ENCODE results near the gene FBH1.
"Not testable (repeated sequence)": the region's sequence is repeated elsewhere in the genome, so short reads cannot be mapped to it uniquely, and the experiment has no call there.

Gene FBH1

DNA sequence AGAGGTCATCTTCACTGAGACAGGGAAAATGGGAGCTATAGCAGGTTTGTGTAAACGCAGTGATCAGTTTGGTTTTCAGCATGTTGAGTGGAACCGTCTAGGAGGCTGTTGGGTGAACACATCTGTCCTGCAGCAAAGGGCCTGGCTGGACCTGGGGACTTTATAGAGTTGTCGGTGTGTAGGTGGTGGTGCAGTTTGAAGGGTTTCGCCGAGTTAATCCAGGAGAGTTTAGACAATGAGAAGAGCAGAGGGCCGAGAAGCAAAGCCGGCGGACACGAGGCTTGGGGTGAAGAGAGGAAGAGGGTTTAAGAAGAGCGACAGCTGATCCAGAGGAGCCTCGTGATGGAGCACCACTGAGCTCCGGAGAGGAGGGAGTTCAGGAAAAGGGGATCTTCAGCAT, 48.2 kb downstream of the FBH1 start:
- DNase-seq, result no peak

DNA sequence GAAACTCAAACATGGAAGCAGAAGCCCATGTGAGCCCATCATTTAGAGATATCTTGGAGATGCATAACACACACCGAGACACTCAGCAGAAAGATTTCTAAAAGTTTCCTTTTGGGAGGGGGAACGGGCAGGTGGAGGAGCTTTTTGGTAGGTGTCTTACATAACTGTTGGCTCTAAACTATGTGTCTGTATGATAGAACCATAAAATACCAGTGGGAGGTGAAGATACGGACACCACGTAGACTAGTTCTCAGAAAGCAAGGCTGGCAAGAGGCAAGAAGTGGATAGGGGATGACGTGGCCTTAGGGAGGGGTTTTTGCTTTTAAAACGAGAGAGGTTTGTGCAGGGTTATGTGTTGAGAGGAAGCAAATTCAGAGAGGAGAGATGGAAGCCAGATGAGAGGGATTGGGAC, 50.8 kb downstream of the FBH1 start:
- DNase-seq, result no peak

DNA sequence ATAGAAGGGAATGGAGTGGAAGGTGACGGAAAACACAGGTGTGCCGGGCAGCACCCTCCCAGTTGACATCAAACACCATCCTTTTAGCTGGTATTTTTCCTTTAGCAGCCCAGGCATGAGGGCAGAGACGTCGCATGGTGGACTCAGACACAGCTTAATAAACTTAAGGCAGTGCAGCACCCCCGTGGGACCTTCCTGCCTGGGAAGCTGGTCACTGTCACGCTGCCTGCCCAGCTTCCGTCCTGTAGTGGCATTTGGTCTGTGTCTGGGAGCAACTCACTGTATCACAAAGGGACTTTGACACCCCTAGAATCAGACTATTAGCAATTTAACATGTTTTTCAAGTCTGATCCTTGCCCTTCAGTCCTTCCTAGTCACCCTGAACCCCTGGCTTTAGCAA, 51.5 kb downstream of the FBH1 start:
- DNase-seq, result no peak

DNA sequence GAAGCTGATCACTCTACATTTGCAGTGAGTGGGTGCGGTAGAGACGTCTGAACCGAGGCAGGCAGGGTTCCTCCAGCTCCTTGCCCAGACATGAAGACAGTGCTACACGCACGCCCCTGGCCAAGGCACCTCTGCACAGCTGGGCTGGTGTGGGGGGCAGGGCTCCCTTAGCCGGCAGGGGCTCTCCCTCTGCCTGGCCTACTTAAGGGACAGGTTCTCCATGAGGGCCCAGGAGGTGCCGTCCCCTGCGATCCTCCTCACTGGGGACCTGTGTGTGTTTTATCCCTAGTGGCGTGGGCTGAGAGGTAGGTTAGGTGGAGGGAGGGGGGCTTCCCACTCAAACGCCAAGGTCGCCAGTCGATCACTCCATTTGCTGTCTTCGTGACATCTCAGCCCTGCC, 52.0 kb downstream of the FBH1 start:
- no peak for DNase-seq

DNA sequence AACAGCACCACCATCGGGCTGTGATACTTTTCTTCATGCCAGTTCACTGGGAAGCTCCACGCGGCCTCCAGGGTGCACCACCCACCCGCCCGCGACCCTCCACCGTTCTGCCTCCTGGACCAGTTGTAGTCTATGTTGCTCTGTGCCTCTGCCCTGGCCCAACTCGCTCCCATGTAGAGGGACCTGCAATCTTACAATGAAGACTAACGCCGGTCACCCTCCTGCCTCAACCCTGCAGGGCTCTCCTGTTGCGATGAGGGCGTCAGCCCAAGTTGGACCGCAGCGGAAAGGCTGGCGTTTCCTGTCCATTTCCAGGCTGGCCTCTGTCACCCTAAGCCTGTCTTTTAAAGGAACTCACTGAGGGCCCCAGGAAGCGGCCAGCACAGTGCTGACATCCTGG, 52.4 kb downstream of the FBH1 start:
- DNase-seq, result peak in 17 of 51 donors; percentile 10 to 48 (median 17)

DNA sequence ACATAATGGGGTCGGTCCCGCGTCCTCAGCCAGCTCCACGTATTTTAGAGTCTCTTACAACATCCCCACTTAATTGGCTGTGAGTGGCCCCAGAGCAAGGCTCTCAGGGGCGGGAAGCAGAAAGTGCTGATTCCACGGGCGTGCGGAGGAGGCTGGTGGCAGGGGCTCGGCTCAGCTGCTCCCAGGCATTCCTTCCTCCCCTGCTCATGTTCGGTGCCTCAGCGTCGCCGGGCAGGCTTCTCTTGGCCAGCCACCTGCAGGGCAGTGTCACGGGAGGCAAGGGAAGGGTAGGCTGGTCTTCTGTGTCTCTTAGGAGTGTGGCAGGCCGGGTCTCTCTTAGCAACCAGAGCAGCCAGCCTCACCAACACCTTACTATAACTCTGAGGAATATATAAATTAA, 53.5 kb downstream of the FBH1 start:
- peak in 6 of 51 donors; percentile 11 to 30 (median 16) for DNase-seq

DNA sequence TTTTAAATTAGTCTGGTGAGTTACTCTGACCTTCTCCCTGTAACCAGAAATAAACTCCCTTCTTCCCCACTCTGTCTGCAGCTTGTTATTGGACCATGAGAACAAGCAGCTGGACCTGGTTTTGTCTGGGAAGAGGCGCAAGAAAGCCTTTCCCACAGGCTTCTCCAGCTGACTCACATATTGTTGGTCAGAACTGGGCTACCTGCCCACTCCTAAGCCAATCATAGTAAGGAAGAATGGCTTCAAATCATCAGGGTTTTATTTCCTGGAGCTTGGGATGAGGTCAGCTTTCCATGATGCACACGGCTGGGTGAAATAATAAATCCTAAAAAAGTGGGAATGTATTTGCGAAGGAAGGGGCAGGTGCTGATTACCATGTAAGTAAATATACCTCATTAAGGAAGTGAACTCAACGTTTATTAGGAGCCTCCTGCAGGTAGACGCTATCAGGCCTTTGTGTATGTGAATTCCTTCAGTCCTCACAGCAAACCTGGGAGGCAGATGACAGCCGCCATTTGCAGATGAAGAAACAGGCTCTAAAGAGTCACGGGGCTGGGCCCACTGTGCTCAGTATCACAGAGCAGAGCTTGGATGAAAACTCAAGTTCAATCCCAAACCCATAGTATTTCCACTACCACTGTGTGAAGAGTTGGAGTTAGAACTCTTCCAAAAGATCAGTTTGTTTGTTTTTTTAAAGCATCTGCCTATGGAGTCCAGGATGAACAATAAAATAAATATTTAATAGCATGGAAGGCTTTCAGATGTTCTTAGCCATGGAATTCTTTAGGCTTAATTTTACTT, 54.5 kb downstream of the FBH1 start:
- DNase-seq, result peak in 18 of 51 donors; percentile 12 to 73 (median 32)

DNA sequence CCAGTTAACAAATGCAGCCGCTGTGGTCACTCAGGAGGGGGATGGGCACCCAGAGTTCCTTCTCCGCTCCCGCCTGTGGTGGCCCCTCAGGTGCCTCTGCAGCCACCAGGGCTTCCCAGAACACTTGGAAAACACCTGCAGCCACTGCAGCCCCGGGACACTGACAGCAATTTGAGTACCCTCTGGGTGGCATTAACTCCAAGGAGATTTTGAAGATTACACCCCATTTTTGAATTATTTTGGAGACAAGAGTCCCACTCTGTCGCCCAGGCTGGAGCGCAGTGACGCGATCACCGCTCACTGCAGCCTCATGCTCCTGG, 55.1 kb downstream of the FBH1 start:
- no peak for DNase-seq

DNA sequence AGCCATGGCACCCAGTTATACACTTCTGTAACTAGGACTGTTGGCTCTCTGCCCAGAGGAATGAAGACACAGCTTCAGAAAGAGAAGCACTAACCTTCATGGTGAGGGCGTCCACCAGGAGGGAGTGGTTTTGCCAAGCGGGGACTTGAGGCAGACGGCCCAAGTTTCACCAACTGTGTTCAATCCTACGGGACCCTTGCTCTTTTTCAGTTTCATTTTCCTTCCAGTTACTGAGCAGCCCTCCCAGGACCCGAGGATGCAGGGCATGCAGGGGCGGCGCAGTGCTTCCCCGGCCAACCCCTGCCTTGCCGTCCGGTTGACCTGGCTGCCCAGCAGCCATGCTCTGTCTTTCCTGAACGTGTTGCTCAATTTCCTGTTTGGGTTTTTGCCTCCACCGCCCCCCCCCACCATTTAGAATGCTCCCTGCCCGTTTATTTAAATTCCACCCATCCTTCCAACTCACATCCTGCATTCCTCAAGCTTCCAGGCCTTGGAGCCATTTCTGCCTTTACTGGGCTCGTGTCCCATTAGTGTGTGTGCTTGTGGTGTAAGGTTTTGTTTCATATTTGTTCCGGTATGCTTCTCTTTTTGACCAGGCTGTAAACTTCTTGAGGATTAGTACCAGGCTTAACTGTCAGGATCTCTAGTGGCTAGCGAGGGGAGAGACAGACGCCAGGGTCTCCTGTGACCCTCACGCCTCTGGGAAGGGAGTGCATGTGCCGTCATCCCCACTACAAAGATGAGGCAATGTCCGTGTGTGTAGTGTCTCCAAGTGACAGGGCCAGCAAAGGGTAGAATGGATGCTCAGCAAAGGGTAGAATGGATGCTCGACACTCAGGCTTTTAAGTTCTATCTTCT, 55.7 kb downstream of the FBH1 start:
- peak in 7 of 51 donors; percentile 8 to 37 (median 13) for DNase-seq

DNA sequence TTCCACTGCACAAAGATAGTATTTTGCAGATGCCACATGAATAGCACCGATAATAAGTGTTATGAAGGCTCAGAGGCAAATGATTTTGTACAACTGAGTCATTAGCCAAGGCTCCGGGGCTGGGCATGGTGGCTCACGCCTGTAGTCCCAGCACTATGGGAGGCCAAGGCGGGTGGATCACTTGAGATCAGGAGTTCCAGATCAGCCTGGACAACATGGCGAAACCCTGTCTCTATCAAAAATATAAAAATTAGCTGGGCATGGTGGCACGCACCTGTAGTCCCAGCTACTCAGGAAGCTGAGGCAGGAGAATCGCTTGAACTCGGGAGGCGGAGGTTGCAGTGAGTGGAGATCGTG, 56.4 kb downstream of the FBH1 start:
- DNase-seq, result not testable (repeated sequence)

DNA sequence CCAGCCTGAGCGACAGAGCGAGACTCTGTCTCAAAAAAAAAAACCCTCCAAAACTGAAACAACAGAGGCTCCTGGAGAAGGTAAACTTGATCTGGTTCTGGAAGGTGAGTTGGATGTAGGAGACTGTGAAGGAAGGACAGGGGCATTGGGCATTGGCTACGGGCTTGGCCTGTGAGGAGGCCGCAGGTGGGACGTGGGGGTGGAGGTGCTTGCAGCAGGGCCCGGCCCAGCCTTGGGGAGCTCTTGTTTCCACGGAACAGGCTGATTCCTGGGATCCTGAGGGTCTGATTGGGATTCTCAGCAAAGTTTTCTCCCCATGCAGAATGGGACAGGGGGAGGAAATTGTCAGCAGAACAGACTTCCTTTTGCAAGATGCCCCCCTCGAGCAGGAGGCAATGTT, 56.7 kb downstream of the FBH1 start:
- DNase-seq, result no peak

DNA sequence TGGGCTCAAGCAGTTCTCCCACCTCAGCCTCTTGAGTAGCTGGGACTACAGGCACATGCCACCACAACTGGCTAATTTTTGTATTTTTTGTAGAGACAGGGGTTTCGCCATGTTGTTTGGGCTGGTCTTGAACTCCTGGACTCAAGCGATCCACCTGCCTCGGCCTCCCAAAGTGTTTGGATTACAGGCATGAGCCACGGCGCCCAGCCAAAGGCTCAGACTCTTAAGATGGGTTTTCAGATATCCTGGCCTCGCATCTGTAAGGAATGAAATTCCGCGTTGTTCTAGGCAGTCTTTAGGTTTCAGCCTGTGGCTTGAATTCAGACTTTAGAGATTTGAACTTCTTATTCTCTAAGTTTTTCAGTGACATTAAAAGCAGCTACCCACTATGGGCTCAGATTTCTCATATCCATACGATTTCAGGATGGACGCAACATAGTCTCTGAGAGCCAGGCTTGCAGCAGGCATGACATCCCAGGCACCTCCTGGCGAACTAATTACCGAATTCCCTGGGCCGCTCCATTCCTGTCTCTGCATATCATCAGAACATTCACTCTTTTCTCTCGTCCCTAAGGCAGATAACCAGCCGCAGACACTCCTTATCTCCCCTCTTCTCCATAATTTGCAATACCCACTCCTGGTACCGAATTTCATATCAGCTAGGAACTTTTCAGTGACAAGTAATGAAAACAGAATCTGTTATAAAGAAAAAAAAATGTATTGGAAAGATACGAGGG, 57.6 kb downstream of the FBH1 start:
- no peak for DNase-seq

DNA sequence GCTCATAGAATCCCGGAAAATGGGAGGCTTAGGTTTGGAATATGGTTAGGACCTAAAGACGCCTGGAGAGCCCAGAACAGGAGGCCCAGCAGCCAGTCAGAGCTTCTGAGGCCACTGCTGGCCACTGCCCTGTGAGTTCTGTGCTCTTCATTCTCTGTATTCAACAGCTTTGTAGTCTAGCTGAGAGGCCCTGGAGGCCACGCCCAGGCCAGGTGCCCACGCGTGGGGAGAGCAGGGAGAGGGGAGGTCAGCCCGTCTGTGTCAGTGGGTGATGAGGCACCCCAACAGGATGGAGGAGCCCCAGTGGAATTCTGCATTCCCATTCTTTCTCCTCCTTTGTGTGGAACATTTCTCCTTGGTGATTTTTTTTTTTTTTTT, 58.2 kb downstream of the FBH1 start:
- DNase-seq, result no peak

DNA sequence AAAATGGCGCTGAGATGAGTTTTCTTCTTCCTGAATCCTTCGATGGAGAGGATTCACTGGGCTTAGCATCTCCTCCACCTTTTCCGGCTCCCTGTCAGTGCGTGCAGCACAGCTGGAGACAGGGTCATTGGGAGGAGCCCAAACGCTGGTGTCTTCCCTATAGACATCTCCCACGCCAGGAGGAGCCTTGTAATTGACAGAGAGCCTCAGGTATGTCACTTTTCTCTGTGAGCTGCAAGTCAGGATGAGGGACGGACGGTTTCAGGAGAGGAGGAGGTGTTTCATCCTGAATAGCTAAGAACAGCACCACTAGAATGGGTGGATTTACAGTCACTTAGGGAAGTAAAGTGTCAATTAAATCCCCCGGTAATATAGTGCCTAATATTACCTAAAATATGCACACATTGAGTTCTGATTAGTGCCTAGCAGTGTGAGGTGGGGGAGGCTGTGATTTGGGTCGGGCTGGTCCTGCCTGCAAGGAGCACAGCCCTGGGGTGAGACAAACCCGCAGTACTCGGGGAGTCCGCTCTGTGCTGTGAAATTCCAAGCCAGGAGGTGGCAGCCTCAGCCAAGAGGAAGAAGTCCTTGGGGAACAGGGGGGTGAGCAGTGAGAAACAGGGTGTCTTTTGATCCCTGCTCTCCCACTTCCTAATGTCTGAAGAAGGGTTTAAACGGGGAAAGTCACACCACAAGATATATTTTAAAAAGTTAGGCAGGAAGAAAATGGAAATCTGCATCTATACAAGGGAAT, 59.1 kb downstream of the FBH1 start:
- peak in 32 of 51 donors; percentile 3 to 65 (median 35) for DNase-seq

DNA sequence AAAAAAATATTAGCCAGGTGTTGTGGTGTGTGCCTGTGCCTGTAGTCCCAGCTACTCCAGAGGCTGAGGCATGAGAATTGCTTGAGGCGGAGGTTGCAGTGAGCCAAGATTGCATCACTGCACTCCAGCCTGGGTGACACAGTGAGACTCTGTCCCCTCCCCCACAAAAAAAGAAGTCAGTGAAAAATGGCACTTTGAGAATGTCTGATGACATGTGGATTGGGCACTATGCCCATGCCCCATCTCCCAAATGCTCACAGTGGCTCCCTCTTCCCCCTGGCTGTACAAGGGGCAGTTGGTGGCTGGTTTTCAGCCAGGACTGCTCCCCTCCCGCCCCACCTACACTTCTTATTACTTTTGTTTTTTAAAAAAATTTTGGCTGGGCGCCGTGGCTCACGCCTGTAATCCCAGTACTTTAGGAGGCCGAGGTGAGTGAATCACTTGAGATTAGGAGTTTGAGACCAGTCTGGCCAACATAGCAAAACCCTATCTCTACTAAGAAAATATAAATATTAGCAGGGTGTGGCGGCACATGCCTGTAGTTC, 61.2 kb downstream of the FBH1 start:
- DNase-seq, result no peak

DNA sequence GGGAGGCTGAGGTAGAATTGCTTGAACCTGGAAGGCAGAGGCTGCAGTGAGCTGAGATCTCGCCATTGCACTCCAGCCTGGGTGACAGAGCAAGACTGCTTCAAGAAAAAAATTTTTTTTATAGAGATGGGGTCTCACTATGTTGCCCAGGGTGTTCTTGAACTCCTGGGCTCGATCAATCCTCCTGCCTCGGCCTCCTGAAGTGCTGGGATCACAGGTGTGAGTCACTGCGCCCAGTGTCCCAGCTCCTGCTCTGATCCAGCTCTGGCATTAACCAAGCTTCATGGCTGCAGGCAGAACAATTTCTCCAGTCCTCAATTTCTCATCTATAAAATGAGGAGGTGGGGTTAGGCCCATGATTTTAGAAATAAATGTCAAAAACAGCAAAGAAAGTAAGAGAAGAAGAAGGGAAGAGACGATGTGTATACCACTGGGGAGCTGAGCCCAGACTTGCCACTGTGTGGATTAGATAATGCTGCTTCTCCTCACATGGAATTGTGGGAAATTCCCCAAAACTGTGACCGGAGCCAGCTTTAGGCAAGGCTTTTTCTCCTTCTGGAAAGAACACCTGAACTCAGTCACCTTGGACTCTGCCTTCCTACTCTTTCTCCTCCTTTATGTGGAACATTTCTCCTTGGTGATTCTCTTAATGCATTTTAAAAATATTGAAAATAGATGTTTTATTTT, 61.8 kb downstream of the FBH1 start:
- DNase-seq, result no peak

DNA sequence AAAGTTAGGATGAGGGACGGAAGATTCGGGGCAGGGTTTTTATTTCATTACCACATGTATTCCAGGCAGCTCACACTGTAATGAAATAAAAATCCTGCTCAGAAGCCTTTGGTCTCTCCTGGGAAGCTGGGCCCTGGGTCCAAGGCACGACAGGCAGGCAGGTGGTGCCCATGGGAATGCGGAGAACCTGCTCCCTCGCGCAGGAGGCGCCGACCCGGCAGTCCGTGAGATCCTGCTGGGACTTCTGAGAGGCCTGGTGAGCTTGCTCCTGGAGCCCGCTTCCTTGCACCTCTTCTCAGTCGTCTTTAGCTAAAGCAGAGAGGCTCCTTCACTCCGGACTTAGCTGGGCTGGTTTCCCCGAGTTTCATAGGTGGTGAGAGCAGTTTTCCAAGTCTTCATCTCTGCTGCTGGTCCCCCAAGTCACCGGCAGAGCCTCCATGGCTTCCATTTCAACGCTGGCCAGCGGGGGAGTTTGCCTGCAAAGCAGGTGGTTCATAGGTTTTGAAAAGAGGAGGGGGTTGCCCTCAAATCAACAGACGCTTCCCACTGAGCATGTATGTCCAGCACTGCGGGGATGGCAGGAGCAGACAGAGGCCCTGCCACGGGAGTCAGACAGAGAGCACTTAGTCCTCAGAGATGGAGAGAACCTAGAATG, 62.8 kb downstream of the FBH1 start:
- DNase-seq, result no peak

DNA sequence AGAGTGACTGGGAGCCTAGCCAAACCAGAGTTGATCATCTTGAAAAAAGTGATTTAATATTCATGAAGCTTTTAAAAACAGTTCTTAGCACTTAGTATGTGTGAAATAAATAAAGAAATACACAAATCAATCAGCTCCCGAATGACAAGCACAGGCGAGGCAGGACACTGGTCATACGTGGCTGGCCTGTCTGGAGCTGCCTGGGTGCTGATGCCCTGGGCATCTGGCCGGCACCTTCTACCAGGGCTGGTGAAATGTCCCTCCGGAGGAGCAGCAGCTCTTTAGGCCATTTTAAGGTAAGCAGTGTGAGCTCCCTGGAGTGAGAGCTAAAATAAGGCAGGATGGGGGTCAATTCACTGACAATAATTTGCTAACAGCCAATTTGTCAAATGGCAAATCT, 63.6 kb downstream of the FBH1 start:
- no peak for DNase-seq

DNA sequence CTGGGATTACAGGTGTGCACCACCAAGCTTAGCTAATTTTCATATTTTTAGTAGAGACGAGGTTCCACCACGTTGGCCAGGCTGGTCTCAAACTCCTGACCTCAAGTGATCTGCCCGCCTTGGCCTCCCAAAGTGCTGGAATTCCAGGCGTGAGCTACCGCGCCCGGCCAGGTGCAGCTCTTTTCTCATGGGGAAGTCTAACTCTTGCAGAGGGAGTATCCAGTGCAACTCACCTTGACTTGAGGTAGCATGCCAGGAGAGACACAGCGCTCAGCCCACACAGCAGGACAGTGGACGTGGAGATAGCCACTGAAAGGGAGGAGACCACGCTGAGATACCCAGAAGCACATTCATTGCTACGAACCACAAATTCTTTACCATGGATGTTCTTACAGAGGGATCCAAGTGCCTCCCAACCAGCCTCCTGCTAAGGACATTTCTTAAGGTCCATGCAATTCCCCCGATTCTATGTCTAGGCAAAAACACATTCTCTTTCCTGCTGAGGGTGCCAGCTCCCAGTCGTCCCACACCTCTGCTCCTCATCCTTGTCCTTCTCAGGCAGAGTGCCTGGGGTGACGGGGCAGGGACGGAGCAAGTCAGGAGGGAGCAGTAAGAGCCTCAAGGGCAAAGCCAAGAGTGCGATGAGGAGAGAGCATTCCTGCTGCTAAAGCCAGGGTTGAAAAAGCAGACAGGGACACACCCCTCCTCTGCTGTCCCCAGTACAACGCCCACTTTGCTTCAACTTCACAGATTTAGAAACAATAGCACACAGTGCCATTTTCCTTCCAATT, 66.3 kb downstream of the FBH1 start:
- no peak for DNase-seq

All from hypothalamus (tissue), 51 donors.